Endothelial cell of umbilical vein (primary cell): ENCODE results near the gene TRPT1.

Source experiments
- CTCF ChIP-seq, 2 donors: IDR thresholded peaks; 1 replicate in 1 of 2; 2 replicates in 1 of 2; pipeline ENCODE4 v1.5.1; 2011; ENCODE audit warnings: low read length in 2 of 2, mild to moderate bottlenecking in 2 of 2, moderate library complexity in 2 of 2, control low read depth in 1 of 2, inconsistent platforms in 1 of 2, low read depth in 1 of 2; ENCODE audit not compliant: insufficient read depth in 1 of 2; ENCODE audit errors: extremely low read depth in 1 of 2
- EZH2 ChIP-seq: IDR thresholded peaks from 2 replicates; pipeline ENCODE4 v1.6.1; 2012; ENCODE audit warnings: borderline replicate concordance, low read depth, mild to moderate bottlenecking, moderate library complexity, low read length, inconsistent platforms; ENCODE audit not compliant: severe bottlenecking
- FOS ChIP-seq: IDR thresholded peaks from 2 replicates; pipeline ENCODE4 v1.6.1; 2011; ENCODE audit warnings: mild to moderate bottlenecking, low read length, moderate library complexity, borderline replicate concordance; ENCODE audit not compliant: insufficient read depth
- GATA2 ChIP-seq: IDR thresholded peaks from 2 replicates; pipeline ENCODE4 v1.7.0; 2011; ENCODE audit warnings: low read depth, mild to moderate bottlenecking, moderate library complexity, mixed read lengths, low read length; ENCODE audit not compliant: insufficient read length, insufficient read depth
- JUN ChIP-seq: IDR thresholded peaks from 2 replicates; pipeline ENCODE4 v1.6.1; 2011; ENCODE audit warnings: borderline replicate concordance, low read depth; ENCODE audit not compliant: insufficient read length, insufficient read depth
- MAX ChIP-seq: IDR thresholded peaks from 2 replicates; pipeline ENCODE4 v1.6.1; 2011; ENCODE audit not compliant: insufficient read depth, insufficient read length
- MYC ChIP-seq: IDR thresholded peaks from one replicate; pipeline ENCODE4 v1.6.1; 2011; ENCODE audit warnings: mild to moderate bottlenecking, low read depth, low read length
- POLR2A ChIP-seq: IDR thresholded peaks from 2 replicates; pipeline ENCODE4 v1.6.1; 2012; ENCODE audit warnings: low read depth, mild to moderate bottlenecking, control low read depth, low read length
- POLR2AphosphoS5 ChIP-seq: IDR thresholded peaks from 2 replicates; pipeline ENCODE4 v1.6.1; 2012; ENCODE audit warnings: low read depth, mild to moderate bottlenecking, control low read depth, low read length, moderate library complexity; ENCODE audit not compliant: insufficient read depth

GRCh38 chr11:64216879-64217278, 9.1 kb downstream of the TRPT1 start:
- no peak for TF ChIP-seq POLR2AphosphoS5
- no peak for TF ChIP-seq EZH2
- no peak for TF ChIP-seq CTCF (IDR thresholded peaks at IDR 0.05; ENCODE audit: extremely low read depth in 1 of 2, insufficient read depth in 1 of 2, low read depth in 1 of 2, low read length in 2 of 2)
- TF ChIP-seq POLR2A: no peak
- no peak for TF ChIP-seq FOS
- TF ChIP-seq MAX: no peak
- no peak for TF ChIP-seq JUN
- TF ChIP-seq MYC: no peak
- TF ChIP-seq GATA2: no peak
